Neural progenitor cell (in vitro differentiated cells): ENCODE measurements around the gene HSD17B4. TPM values are rescaled to one million over a fixed set of nuclear protein-coding genes. Genes with fewer than 3 reads are reported as not detected.
A peak's percentile ranks its signal among the peaks of the same experiment; 100 is the strongest.
"Not testable (repeated sequence)": the region's sequence is repeated elsewhere in the genome, so short reads cannot be mapped to it uniquely, and the experiment has no call there.

Experiments
- DNase-seq: peaks from one replicate; pipeline ENCODE4 v3.0.0-alpha.2; 2016; ENCODE audit warnings: low spot score
- H2AFZ ChIP-seq: fragments of 200-600 bp; sonication (generic); replicated peaks from 2 replicates; pipeline ENCODE4 v1.6.1; 2016; ENCODE audit warnings: antibody characterized with exemption
- H3F3A ChIP-seq: fragments of 200-600 bp; sonication (generic); 2 replicates; pipeline ENCODE4 v1.6.1; 2016; ENCODE audit warnings: antibody characterized with exemption, low read depth
- H3K27ac ChIP-seq: fragments of 200-600 bp; sonication (generic); 2 replicates; pipeline ENCODE4 v1.5.1; 2016; ENCODE audit warnings: mild to moderate bottlenecking
- H3K27me3 ChIP-seq: fragments of 200-600 bp; sonication (generic); 2 replicates; pipeline ENCODE4 v1.6.1; 2016; ENCODE audit warnings: mild to moderate bottlenecking, moderate library complexity
- H3K36me3 ChIP-seq: fragments of 200-600 bp; sonication (generic); 2 replicates; pipeline ENCODE4 v1.5.1; 2016
- H3K4me1 ChIP-seq: fragments of 200-600 bp; sonication (generic); 2 replicates; pipeline ENCODE4 v1.6.1; 2016; ENCODE audit warnings: mixed run types
- H3K4me2 ChIP-seq: fragments of 200-600 bp; sonication (generic); 2 replicates; pipeline ENCODE4 v1.6.1; 2016
- H3K4me3 ChIP-seq: fragments of 200-600 bp; sonication (generic); 2 replicates; pipeline ENCODE4 v1.5.1; 2016
- H3K79me2 ChIP-seq: fragments of 200-600 bp; sonication (generic); 2 replicates; pipeline ENCODE4 v1.6.1; 2016; ENCODE audit warnings: low read depth
- H3K9ac ChIP-seq: fragments of 200-600 bp; sonication (generic); 2 replicates; pipeline ENCODE4 v1.6.1; 2016
- H3K9me3 ChIP-seq: fragments of 200-600 bp; sonication (generic); 2 replicates; pipeline ENCODE4 v1.5.1; 2016; ENCODE audit warnings: low read depth
- H4K20me1 ChIP-seq: fragments of 200-600 bp; sonication (generic); 2 replicates; pipeline ENCODE4 v1.6.1; 2016; ENCODE audit warnings: low read depth
- H3K27ac Mint-ChIP-seq: 3 replicates; pipeline ENCODE4 v1.8.0; 2021; ENCODE audit warnings: mixed read lengths
- H3K27me3 Mint-ChIP-seq: 2 replicates; pipeline ENCODE4 v1.8.0; 2022; ENCODE audit warnings: low read depth, mild to moderate bottlenecking, inconsistent platforms, moderate library complexity, mixed read lengths; ENCODE audit not compliant: insufficient read depth
- H3K36me3 Mint-ChIP-seq: 3 replicates; pipeline ENCODE4 v1.8.0; 2021; ENCODE audit warnings: mixed read lengths
- H3K4me1 Mint-ChIP-seq: 3 replicates; pipeline ENCODE4 v1.8.0; 2021; ENCODE audit warnings: mixed read lengths
- H3K4me3 Mint-ChIP-seq: 3 replicates; pipeline ENCODE4 v1.8.0; 2021; ENCODE audit warnings: mild to moderate bottlenecking, moderate library complexity, mixed read lengths
- H3K9me3 Mint-ChIP-seq: 3 replicates; pipeline ENCODE4 v1.8.0; 2020; ENCODE audit warnings: mixed read lengths
- CTCF ChIP-seq: fragments of 200-600 bp; sonication (generic); IDR thresholded peaks from 2 replicates; pipeline ENCODE4 v1.5.1; 2017; ENCODE audit warnings: antibody characterized with exemption, mild to moderate bottlenecking
- EZH2 ChIP-seq: fragments of 200-600 bp; sonication (generic); IDR thresholded peaks from 2 replicates; pipeline ENCODE4 v1.6.1; 2017; ENCODE audit warnings: antibody characterized with exemption, mild to moderate bottlenecking, moderate library complexity
- EZH2phosphoT487 ChIP-seq: fragments of 200-600 bp; sonication (generic); IDR thresholded peaks from 2 replicates; pipeline ENCODE4 v1.6.1; 2017; ENCODE audit warnings: antibody characterized with exemption
- total RNA-seq: library from RNA; depleted of rRNA; stranded (reverse); fragments of >200 nt; gene quantifications from 2 replicates; pipeline ENCODE4 v1.2.3, GENCODE V29; 2015; ENCODE audit warnings: low replicate concordance

The HSD17B4 gene
- total RNA-seq, 1 donor from 2014 or later: 306 TPM

GRCh38 chr5:119410448-119411159 is 41.7 kb upstream of the HSD17B4 start:
- H2AFZ ChIP-seq: no peak overlapping the region
- H3K9ac ChIP-seq: no peak overlapping the region
- H3K4me1 ChIP-seq: no peaks in the 10 kb centered on the region
- H3F3A ChIP-seq: no peaks in the 10 kb centered on the region
- H3K9me3 ChIP-seq: no peaks in the 10 kb centered on the region
- DNase-seq: no peak
- peaks cover 3% of the 10 kb centered on the region for H3K4me1 Mint-ChIP-seq
- H3K4me3 ChIP-seq: no peak overlapping the region
- no peak overlapping the region for H3K4me3 Mint-ChIP-seq
- H3K4me2 ChIP-seq: no peak overlapping the region
- no peaks in the 10 kb centered on the region for H3K79me2 ChIP-seq
- peaks cover 2% of the 10 kb centered on the region for H3K27me3 Mint-ChIP-seq
- H3K27ac Mint-ChIP-seq: no peak overlapping the region
- H3K27me3 ChIP-seq: no peaks in the 10 kb centered on the region
- no peaks in the 10 kb centered on the region for H3K9me3 Mint-ChIP-seq
- no peak for TF ChIP-seq CTCF
- no peak overlapping the region for H3K27ac ChIP-seq
- H3K36me3 Mint-ChIP-seq: no peaks in the 10 kb centered on the region
- no peaks in the 10 kb centered on the region for H4K20me1 ChIP-seq
- no peaks in the 10 kb centered on the region for H3K36me3 ChIP-seq

GRCh38 chr5:119411361-119412278 is 40.7 kb upstream of the HSD17B4 start:
- H3K4me3 Mint-ChIP-seq: peak overlapping the region; percentile 92
- Histone ChIP-seq H3K79me2 (no peaks in the 10 kb centered on the region), H2AFZ (peak overlapping the region; percentile 97), H3K9ac (no peak overlapping the region), H3F3A (no peaks in the 10 kb centered on the region), H3K27ac (no peak overlapping the region), H3K4me1 (no peaks in the 10 kb centered on the region), H3K4me3 (peak overlapping the region; percentile 55), H3K36me3 (no peaks in the 10 kb centered on the region), H3K4me2 (peak overlapping the region; percentile 75), H3K9me3 (no peaks in the 10 kb centered on the region), H3K27me3 (no peaks in the 10 kb centered on the region), H4K20me1 (no peaks in the 10 kb centered on the region)
- H3K36me3 Mint-ChIP-seq: no peaks in the 10 kb centered on the region
- no peaks in the 10 kb centered on the region for H3K9me3 Mint-ChIP-seq
- peak; percentile 72 for DNase-seq
- TF ChIP-seq CTCF (peak; percentile 97), EZH2 (no peak), EZH2phosphoT487 (no peak)
- peak overlapping the region; percentile 97 for H3K27ac Mint-ChIP-seq
- peaks cover 2% of the 10 kb centered on the region for H3K27me3 Mint-ChIP-seq
- peaks cover 3% of the 10 kb centered on the region for H3K4me1 Mint-ChIP-seq

- H3K4me2 ChIP-seq: peak overlapping the region; percentile 75
- peak overlapping the region; percentile 55 for H3K4me3 ChIP-seq
- H3K27ac Mint-ChIP-seq: peak overlapping the region; percentile 97
Measured at GRCh38 chr5:119412279-119413227, 39.7 kb upstream of the HSD17B4 start.

GRCh38 chr5:119414124-119414734 is 38.1 kb upstream of the HSD17B4 start:
- not testable (repeated sequence) for H4K20me1 ChIP-seq, H2AFZ ChIP-seq, H3K27me3 ChIP-seq, H3K9me3 Mint-ChIP-seq, H3K4me1 Mint-ChIP-seq, H3K27ac Mint-ChIP-seq, H3K36me3 ChIP-seq, H3K4me3 ChIP-seq, DNase-seq, H3K27ac ChIP-seq, H3K9ac ChIP-seq, H3F3A ChIP-seq, H3K79me2 ChIP-seq, H3K36me3 Mint-ChIP-seq, H3K9me3 ChIP-seq, H3K27me3 Mint-ChIP-seq, H3K4me3 Mint-ChIP-seq, H3K4me2 ChIP-seq
- H3K4me1 ChIP-seq: peaks cover 13% of the 10 kb centered on the region

More at GRCh38 chr5:119412279-119413227, 39.7 kb upstream of the HSD17B4 start:
- H3K36me3 ChIP-seq: no peaks in the 10 kb centered on the region
- H4K20me1 ChIP-seq: no peaks in the 10 kb centered on the region
- no peak overlapping the region for H3K27ac ChIP-seq
- Mint-ChIP-seq H3K27me3 (peaks cover 4% of the 10 kb centered on the region), H3K4me1 (peaks cover 3% of the 10 kb centered on the region), H3K9me3 (peaks cover 2% of the 10 kb centered on the region), H3K4me3 (peak overlapping the region; percentile 92), H3K36me3 (no peaks in the 10 kb centered on the region)
- H3K9ac ChIP-seq: no peak overlapping the region
- no peak for DNase-seq
- peaks cover 3% of the 10 kb centered on the region for H3K4me1 ChIP-seq
- no peaks in the 10 kb centered on the region for H3K79me2 ChIP-seq
- H3K9me3 ChIP-seq: no peaks in the 10 kb centered on the region
- peak overlapping the region; percentile 97 for H2AFZ ChIP-seq
- H3K27me3 ChIP-seq: no peaks in the 10 kb centered on the region
- TF ChIP-seq CTCF: no peak
- no peak for TF ChIP-seq EZH2phosphoT487
- no peak for TF ChIP-seq EZH2
- H3F3A ChIP-seq: peaks cover 1% of the 10 kb centered on the region
